ENCODE results near the gene C11orf24. TPM values are rescaled to one million over a fixed set of nuclear protein-coding genes. Genes with fewer than 3 reads are reported as not detected.

C11orf24 gene
- polyA plus RNA-seq, 3 donors: 9.5 to 21.8 (median 12.6) TPM

GRCh38 chr11:68256331-68256741, 15.4 kb downstream of the C11orf24 start:
- no peak overlapping the region for H3K27ac ChIP-seq (ENCODE audit: low read depth in 1 of 2, low read length in 2 of 2)
- no peak overlapping the region for H3K4me3 ChIP-seq (replicated peaks in 1 of 3; ENCODE audit: low read depth in 2 of 3, low read length in 3 of 3)
- intact Hi-C loops (cut with micrococcal nuclease): loop anchor here (5.0 to 10.0 kb wide), 4 partner anchors 126 to 191 kb away; no protein-coding TSS in a partner anchor
- 93% methylated on average over 9 of the region's 9 CpGs for WGBS (ENCODE audit: insufficient coverage)
- Mint-ChIP-seq H3K4me3 (no peak overlapping the region), H3K36me3 (peaks cover 11% of the 10 kb centered on the region in 2 donors), H3K4me1 (peaks cover 7% of the 10 kb centered on the region), H3K27ac (peak overlapping the region in 2 of 7 donors; percentile 6 to 52), H3K9me3 (peaks cover 0 to 6% (median 0%) of the 10 kb centered on the region in 7 donors), H3K27me3 (ENCODE audit: low read depth in 3 of 3) (peaks cover 0 to 9% (median 3%) of the 10 kb centered on the region in 3 donors)
- no peak overlapping the region for H3K9ac ChIP-seq (ENCODE audit: insufficient read depth, low read length, poor library complexity, severe bottlenecking)
- H3K27me3 ChIP-seq (ENCODE audit: control insufficient read depth in 2 of 2, insufficient read depth in 2 of 2, low read length in 2 of 2): no peaks in the 10 kb centered on the region
- H3K9me3 ChIP-seq (replicated peaks in 1 of 2; ENCODE audit: control insufficient read depth in 1 of 2, insufficient read depth in 1 of 2, low read length in 2 of 2): no peaks in the 10 kb centered on the region
- no peaks in the 10 kb centered on the region for H4K20me1 ChIP-seq (ENCODE audit: insufficient read depth, low read length)
- H2AFZ ChIP-seq (ENCODE audit: insufficient read depth, low read depth, low read length, poor library complexity, severe bottlenecking): no peak overlapping the region
- H3K36me3 ChIP-seq (replicated peaks in 1 of 2; ENCODE audit: control insufficient read depth in 1 of 2, insufficient read depth in 2 of 2, low read length in 2 of 2): peaks cover 6 to 11% of the 10 kb centered on the region in 2 donors
- TF ChIP-seq, protein P1, sequence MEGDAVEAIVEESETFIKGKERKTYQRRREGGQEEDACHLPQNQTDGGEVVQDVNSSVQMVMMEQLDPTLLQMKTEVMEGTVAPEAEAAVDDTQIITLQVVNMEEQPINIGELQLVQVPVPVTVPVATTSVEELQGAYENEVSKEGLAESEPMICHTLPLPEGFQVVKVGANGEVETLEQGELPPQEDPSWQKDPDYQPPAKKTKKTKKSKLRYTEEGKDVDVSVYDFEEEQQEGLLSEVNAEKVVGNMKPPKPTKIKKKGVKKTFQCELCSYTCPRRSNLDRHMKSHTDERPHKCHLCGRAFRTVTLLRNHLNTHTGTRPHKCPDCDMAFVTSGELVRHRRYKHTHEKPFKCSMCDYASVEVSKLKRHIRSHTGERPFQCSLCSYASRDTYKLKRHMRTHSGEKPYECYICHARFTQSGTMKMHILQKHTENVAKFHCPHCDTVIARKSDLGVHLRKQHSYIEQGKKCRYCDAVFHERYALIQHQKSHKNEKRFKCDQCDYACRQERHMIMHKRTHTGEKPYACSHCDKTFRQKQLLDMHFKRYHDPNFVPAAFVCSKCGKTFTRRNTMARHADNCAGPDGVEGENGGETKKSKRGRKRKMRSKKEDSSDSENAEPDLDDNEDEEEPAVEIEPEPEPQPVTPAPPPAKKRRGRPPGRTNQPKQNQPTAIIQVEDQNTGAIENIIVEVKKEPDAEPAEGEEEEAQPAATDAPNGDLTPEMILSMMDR (IDR thresholded peaks at IDR 0.05): no peak
- peaks cover 4 to 7% of the 10 kb centered on the region in 2 donors for H3K4me1 ChIP-seq (ENCODE audit: control insufficient read depth in 1 of 2, insufficient read depth in 2 of 2, low read length in 2 of 2)
- no peaks in the 10 kb centered on the region for H3K79me2 ChIP-seq (ENCODE audit: insufficient read depth, low read length)
- H3K4me2 ChIP-seq (replicated peaks; ENCODE audit: extremely low read depth, low read length, poor library complexity, severe bottlenecking): no peak overlapping the region
- DNase-seq: no peak

GRCh38 chr11:68255526-68255925, 16.2 kb downstream of the C11orf24 start:
- Mint-ChIP-seq H3K27me3 (ENCODE audit: low read depth in 3 of 3) (peaks cover 0 to 12% (median 3%) of the 10 kb centered on the region in 3 donors), H3K4me1 (peaks cover 7% of the 10 kb centered on the region), H3K27ac (no peak overlapping the region), H3K4me3 (no peak overlapping the region), H3K36me3 (peaks cover 3% of the 10 kb centered on the region in 2 donors), H3K9me3 (peaks cover 0 to 6% (median 4%) of the 10 kb centered on the region in 7 donors)
- no peaks in the 10 kb centered on the region for H3K27me3 ChIP-seq (ENCODE audit: control insufficient read depth in 2 of 2, insufficient read depth in 2 of 2, low read length in 2 of 2)
- no peak for DNase-seq
- intact Hi-C loops (cut with micrococcal nuclease): loop anchor here (5.0 to 10.0 kb wide), 4 partner anchors 127 to 192 kb away; no protein-coding TSS in a partner anchor
- H3K36me3 ChIP-seq (replicated peaks in 1 of 2; ENCODE audit: control insufficient read depth in 1 of 2, insufficient read depth in 2 of 2, low read length in 2 of 2): peaks cover 0 to 3% of the 10 kb centered on the region in 2 donors
- no peak overlapping the region for H3K4me2 ChIP-seq (replicated peaks; ENCODE audit: extremely low read depth, low read length, poor library complexity, severe bottlenecking)
- no peak overlapping the region for H3K27ac ChIP-seq (ENCODE audit: low read depth in 1 of 2, low read length in 2 of 2)
- H4K20me1 ChIP-seq (ENCODE audit: insufficient read depth, low read length): no peaks in the 10 kb centered on the region
- H3K4me3 ChIP-seq (replicated peaks in 1 of 3; ENCODE audit: low read depth in 2 of 3, low read length in 3 of 3): no peak overlapping the region
- TF ChIP-seq, protein P1 (IDR thresholded peaks at IDR 0.05): no peak
- peaks cover 4 to 7% of the 10 kb centered on the region in 2 donors for H3K4me1 ChIP-seq (ENCODE audit: control insufficient read depth in 1 of 2, insufficient read depth in 2 of 2, low read length in 2 of 2)
- no peaks in the 10 kb centered on the region for H3K79me2 ChIP-seq (ENCODE audit: insufficient read depth, low read length)
- H2AFZ ChIP-seq (ENCODE audit: insufficient read depth, low read depth, low read length, poor library complexity, severe bottlenecking): no peak overlapping the region
- no peak overlapping the region for H3K9ac ChIP-seq (ENCODE audit: insufficient read depth, low read length, poor library complexity, severe bottlenecking)
- 88% methylated on average over 7 of the region's 13 CpGs for WGBS (ENCODE audit: insufficient coverage)
- H3K9me3 ChIP-seq (replicated peaks in 1 of 2; ENCODE audit: control insufficient read depth in 1 of 2, insufficient read depth in 1 of 2, low read length in 2 of 2): no peaks in the 10 kb centered on the region

All from CD14-positive monocyte (primary cell).